Ectodermal cell (in vitro differentiated cells): ENCODE measurements around the gene CD33.
"Not testable (repeated sequence)": the region's sequence is repeated elsewhere in the genome, so short reads cannot be mapped to it uniquely, and the experiment has no call there.

ENCODE experiments used
- H3K27ac ChIP-seq: 2 replicates; pipeline ENCODE4 v1.7.0; 2013; ENCODE audit warnings: mild to moderate bottlenecking, low read depth, low read length; ENCODE audit not compliant: insufficient read depth, poor library complexity, severe bottlenecking
- H3K27me3 ChIP-seq: 2 replicates; pipeline ENCODE4 v1.7.0; 2013; ENCODE audit warnings: mild to moderate bottlenecking, low read length; ENCODE audit not compliant: insufficient read depth, control insufficient read depth, poor library complexity, severe bottlenecking
- H3K36me3 ChIP-seq: one replicate; pipeline ENCODE4 v1.7.0; 2013; ENCODE audit warnings: low read length; ENCODE audit not compliant: control insufficient read depth, insufficient read depth
- H3K4me1 ChIP-seq: one replicate; pipeline ENCODE4 v1.7.0; 2013; ENCODE audit warnings: low read length; ENCODE audit not compliant: control insufficient read depth, insufficient read depth
- H3K4me3 ChIP-seq: 2 replicates; pipeline ENCODE4 v1.7.0; 2013; ENCODE audit warnings: low read depth, low read length, control low read depth; ENCODE audit not compliant: insufficient read depth
- H3K9me3 ChIP-seq: 2 replicates; pipeline ENCODE4 v1.7.0; 2013; ENCODE audit warnings: mild to moderate bottlenecking, low read length, moderate library complexity; ENCODE audit not compliant: control insufficient read depth
- WGBS, 2 experiments: methylation state at CpG; one replicate each; pipeline ENCODE4 v1.1.7; 2013; ENCODE audit warnings: missing lambda C conversion rate in 2 of 2; 5-methylcytosine and 5-hydroxymethylcytosine counted together

CD33 gene

DNA sequence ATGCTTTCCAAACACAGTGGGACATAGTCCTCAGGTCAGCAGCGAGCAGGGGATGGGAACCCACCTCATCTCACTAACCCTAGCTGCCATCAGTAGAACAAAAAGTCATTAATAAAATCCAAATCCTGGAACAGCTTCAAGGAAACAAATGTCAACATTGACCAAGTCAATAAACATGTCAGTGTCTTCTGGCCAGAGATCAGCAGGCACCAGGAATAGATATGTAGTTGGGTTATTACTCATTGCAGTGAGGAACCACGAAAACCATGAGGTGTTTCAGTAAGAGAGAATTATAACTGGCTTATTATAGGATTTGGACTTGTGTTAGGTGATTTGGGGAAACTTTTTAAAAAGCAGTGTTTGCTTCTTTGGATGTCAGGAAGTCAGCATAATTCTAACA, 17.1 kb upstream of the CD33 start:
- WGBS, 2 experiments = 86 to 91% methylated on average over 2 of the region's 2 CpGs
- Histone ChIP-seq H3K4me3 (no peak overlapping the region), H3K9me3 (no peaks in the 10 kb centered on the region), H3K4me1 (no peaks in the 10 kb centered on the region), H3K27ac (no peak overlapping the region), H3K27me3 (no peaks in the 10 kb centered on the region), H3K36me3 (no peaks in the 10 kb centered on the region)

GRCh38 chr19:51210191-51210784, 14.6 kb upstream of the CD33 start:
- Histone ChIP-seq H3K9me3 (no peaks in the 10 kb centered on the region), H3K4me1 (no peaks in the 10 kb centered on the region), H3K27me3 (no peaks in the 10 kb centered on the region), H3K4me3 (no peak overlapping the region), H3K36me3 (no peaks in the 10 kb centered on the region), H3K27ac (no peak overlapping the region)
- WGBS, 2 experiments = 90 to 95% methylated on average over 5 to 6 of the region's 6 CpGs

DNA sequence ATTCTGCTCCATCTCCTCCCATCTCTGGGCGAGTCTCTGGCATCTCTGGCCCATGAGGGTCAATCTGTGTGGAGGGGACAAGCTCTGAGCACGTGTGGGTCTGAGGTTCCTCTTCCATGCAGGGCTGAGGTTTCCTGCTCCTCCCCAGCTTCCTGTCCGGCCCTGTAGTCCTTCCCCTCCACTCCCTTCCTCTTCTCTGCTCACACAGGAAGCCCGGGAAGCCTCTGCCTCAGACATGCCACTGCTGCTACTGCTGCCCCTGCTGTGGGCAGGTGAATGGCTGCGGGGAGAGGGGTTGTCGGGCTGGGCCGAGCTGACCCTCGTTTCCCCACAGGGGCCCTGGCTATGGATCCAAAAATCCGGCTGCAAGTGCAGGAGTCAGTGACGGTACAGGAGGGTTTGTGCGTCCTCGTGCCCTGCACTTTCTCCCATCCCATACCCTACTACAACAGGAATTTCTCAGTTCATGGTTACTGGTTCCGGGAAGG, 14.0 kb upstream of the CD33 start:
- WGBS, 2 experiments = 83 to 84% methylated on average over 13 of the region's 13 CpGs

DNA sequence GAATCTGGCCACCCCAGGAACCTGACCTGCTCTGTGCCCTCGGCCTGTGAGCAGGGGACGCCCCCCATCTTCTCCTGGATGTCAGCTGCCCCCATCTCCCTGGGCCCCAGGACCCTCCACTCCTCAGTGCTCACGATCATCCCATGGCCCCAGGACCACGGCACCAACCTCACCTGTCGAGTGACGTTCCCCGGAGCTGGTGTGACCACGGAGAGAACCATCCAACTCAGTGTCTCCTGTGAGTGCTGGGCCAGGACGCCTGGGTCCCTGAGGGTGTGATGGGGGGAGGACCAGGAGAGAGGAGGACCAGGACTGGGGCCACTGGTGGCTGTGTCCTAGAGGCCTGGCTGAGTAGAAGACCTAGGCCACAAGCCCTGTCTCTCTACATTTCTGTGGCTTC, 13.0 kb upstream of the CD33 start:
- Histone ChIP-seq H3K4me3 (no peak overlapping the region), H3K9me3 (no peaks in the 10 kb centered on the region), H3K36me3 (no peaks in the 10 kb centered on the region), H3K27ac (no peak overlapping the region), H3K27me3 (no peaks in the 10 kb centered on the region), H3K4me1 (no peaks in the 10 kb centered on the region)
- WGBS, 2 experiments = 90 to 92% methylated on average over 9 of the region's 9 CpGs

More for the DNA sequence above, 14.0 kb upstream of the CD33 start:
- not testable (repeated sequence) for H3K4me1 ChIP-seq, H3K27me3 ChIP-seq, H3K27ac ChIP-seq, H3K4me3 ChIP-seq, H3K36me3 ChIP-seq, H3K9me3 ChIP-seq

DNA sequence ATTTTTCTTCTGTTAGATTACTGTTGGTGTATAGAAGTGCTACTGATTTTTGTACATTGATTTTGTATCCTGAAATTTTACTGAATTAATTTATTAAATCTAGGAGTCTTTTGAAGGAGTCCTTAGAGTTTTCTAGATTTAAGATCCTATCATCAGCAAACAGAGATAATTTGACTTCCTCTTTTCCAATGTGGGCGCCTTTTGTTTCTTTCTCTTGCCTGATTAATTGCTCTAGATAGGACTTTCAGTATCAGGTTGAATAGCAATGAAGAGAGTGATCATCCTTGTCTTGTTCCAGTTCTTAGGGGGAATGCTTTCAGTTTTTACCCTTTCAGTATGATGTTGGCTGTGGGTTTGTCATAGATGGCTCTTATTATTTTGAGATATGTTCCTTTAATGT, 5.6 kb upstream of the CD33 start:
- no peaks in the 10 kb centered on the region for H3K9me3 ChIP-seq
- no peak overlapping the region for H3K27ac ChIP-seq
- no peak overlapping the region for H3K4me3 ChIP-seq
- no peaks in the 10 kb centered on the region for H3K36me3 ChIP-seq
- 80 to 88% methylated on average over 1 of the region's 1 CpG for WGBS, 2 experiments
- no peaks in the 10 kb centered on the region for H3K4me1 ChIP-seq
- H3K27me3 ChIP-seq = no peaks in the 10 kb centered on the region

DNA sequence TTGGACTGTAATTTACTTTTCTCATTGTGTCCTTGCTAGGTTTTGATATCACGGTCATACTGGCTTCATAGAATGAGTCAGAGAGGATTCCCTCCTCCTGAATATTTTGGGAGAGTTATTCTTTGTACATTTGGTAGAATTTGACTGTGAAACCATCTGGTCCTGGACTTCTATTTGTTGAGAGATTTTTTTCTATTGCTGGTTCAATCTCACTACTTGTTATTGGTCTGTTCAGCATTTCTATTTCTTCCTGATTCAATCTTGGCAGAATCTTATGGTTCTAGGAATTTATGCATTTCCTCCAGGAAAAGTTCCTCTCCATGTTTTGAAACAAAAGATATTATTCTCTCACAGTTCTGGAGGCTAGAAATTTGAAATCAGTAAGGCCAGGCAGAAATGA, 4.9 kb upstream of the CD33 start:
- Histone ChIP-seq H3K9me3 (no peaks in the 10 kb centered on the region), H3K36me3 (no peaks in the 10 kb centered on the region), H3K4me1 (no peaks in the 10 kb centered on the region), H3K27ac (no peak overlapping the region), H3K4me3 (no peak overlapping the region), H3K27me3 (no peaks in the 10 kb centered on the region)
- 83 to 85% methylated on average over 1 of the region's 1 CpG for WGBS, 2 experiments

DNA sequence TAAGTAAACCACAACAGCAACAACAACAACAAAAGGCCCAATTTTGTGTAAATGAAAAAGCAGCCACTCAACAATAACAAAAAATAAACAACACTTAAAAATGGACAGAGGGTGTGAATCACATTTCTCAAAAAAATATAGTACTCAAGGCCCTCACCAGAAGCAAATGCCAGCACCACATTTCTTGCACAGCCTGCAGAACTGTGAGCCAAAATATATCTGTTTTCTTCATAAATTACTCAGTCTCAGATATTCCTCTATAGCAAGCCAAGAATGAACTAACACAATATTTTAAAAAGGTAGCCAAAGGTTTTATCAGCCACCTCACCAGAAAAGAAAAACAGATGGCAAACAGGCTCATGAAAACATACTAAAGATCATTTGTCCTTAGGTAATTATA, 3.9 kb upstream of the CD33 start:
- H3K36me3 ChIP-seq = no peaks in the 10 kb centered on the region
- H3K4me1 ChIP-seq = no peaks in the 10 kb centered on the region
- H3K4me3 ChIP-seq = no peak overlapping the region
- H3K27ac ChIP-seq = no peak overlapping the region
- no peaks in the 10 kb centered on the region for H3K27me3 ChIP-seq
- no peaks in the 10 kb centered on the region for H3K9me3 ChIP-seq

- Histone ChIP-seq H3K4me3 (no peak overlapping the region), H3K36me3 (no peaks in the 10 kb centered on the region), H3K4me1 (no peaks in the 10 kb centered on the region), H3K27me3 (no peaks in the 10 kb centered on the region), H3K27ac (no peak overlapping the region), H3K9me3 (no peaks in the 10 kb centered on the region)
- 88% methylated on average over 2 to 3 of the region's 3 CpGs for WGBS, 2 experiments
Observed at GRCh38 chr19:51224163-51224641, 678 bp upstream of the CD33 start.

GRCh38 chr19:51226067-51226466, 1.2 kb downstream of the CD33 start:
- no peaks in the 10 kb centered on the region for H3K27me3 ChIP-seq
- no peak overlapping the region for H3K4me3 ChIP-seq
- H3K4me1 ChIP-seq = no peaks in the 10 kb centered on the region
- H3K9me3 ChIP-seq = no peaks in the 10 kb centered on the region
- WGBS, 2 experiments = 85 to 89% methylated on average over 3 of the region's 3 CpGs
- H3K36me3 ChIP-seq = no peaks in the 10 kb centered on the region
- H3K27ac ChIP-seq = no peak overlapping the region

DNA sequence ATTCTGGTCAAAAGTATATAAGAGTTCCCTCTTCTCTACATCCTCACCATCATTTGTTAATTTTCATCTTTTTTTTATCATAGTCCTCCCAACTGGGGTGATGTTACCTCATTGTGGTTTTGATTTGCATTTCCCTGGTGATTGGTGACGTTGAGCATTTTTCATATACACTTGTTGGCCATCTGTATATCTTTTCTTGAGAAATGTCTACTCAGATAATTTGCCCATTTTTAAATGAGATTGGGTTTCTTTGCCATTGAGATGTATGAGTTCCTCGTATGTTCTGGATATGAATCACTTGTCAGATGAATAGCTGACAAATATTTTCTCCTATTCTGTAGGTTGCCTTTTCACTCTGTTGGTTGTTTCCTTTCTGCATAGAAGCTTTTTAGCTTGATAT, 2.4 kb downstream of the CD33 start:
- no peak overlapping the region for H3K27ac ChIP-seq
- H3K4me3 ChIP-seq = no peak overlapping the region
- H3K36me3 ChIP-seq = no peaks in the 10 kb centered on the region
- WGBS, 2 experiments = 92 to 100% methylated on average over 1 to 2 of the region's 2 CpGs
- H3K4me1 ChIP-seq = no peaks in the 10 kb centered on the region
- H3K9me3 ChIP-seq = no peaks in the 10 kb centered on the region
- no peaks in the 10 kb centered on the region for H3K27me3 ChIP-seq

DNA sequence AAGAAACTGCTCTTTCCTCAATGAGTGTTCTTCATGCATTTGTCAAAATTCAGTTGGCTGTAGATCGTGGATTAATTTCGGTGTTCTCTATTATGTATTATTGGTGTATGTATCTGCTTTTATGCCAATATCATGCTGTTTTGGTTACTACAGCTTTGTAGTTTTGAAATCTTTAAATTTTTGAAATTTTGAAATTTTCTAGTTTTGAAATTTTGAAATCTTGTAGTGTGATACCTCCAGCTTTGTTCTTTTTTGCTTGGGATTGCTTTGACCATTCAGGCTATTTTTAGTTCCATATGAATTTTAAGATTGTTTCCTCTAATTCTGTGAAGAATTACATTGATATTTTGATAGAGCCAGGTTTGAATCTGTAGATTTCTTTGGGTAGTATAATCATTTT, 3.1 kb downstream of the CD33 start:
- H3K4me1 ChIP-seq = no peaks in the 10 kb centered on the region
- H3K9me3 ChIP-seq = no peaks in the 10 kb centered on the region
- no peak overlapping the region for H3K4me3 ChIP-seq
- H3K36me3 ChIP-seq = no peaks in the 10 kb centered on the region
- H3K27ac ChIP-seq = no peak overlapping the region
- no peaks in the 10 kb centered on the region for H3K27me3 ChIP-seq
- 87 to 96% methylated on average over 2 of the region's 2 CpGs for WGBS, 2 experiments
